GM11168 (cell line): ENCODE data around the gene GMIP.
"Not testable (repeated sequence)": the region's sequence is repeated elsewhere in the genome, so short reads cannot be mapped to it uniquely, and the experiment has no call there.

Experiments
- in situ Hi-C: fragments of 300-500 bp; cut with MboI; formaldehyde crosslinking; loops from one replicate; pipeline ENCODE4 v1.12.0; 2022; ENCODE audit warnings: low sequenced_read_pairs; ENCODE audit not compliant: unreplicated experiment

Gene GMIP

DNA sequence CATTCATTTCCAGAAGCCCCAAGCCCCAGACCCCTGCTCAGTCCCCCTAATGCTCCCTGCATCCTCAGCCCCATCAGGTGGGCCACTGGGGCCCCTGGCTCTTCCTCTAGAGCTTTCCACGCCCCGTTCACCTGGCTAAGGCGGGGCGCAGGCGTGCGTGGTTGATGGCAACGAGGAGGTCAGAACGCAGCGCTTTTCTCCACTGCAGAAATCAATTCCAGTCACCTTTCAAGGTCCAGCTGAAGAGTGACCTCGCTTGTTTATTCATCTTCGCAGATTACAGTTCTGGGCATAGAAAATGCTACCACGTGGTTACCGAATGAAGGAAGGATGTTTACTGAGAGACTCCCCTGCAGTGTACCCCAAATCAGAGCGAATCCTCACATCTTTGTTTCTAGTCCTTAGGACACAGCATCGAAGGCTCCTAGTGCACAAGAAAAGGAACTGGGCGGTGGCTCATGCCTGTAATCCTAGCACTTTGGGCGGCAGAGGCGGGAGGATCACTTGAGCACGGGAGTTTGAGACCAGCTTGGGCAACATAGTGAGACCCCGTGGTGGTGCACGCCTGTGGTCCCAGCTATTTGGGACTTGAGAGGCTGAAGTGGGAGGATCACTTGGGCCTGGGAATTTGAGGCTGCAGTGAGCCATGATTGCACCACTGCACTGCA is 24.1 kb downstream of the GMIP start:
- in situ Hi-C loops: no loop called here

- in situ Hi-C loops: no loop called here
These were observed 25.0 kb downstream of the GMIP start, which contains the start of gene PBX4 for GRCh38 chr19:19618219-19619051. PBX4 (minus strand) TSS chr19:19618687; CDS start chr19:19618629, 58 bp downstream.

- in situ Hi-C loops: no loop called here
These were observed 28.4 kb downstream of the GMIP start for GRCh38 chr19:19615086-19615485.

DNA sequence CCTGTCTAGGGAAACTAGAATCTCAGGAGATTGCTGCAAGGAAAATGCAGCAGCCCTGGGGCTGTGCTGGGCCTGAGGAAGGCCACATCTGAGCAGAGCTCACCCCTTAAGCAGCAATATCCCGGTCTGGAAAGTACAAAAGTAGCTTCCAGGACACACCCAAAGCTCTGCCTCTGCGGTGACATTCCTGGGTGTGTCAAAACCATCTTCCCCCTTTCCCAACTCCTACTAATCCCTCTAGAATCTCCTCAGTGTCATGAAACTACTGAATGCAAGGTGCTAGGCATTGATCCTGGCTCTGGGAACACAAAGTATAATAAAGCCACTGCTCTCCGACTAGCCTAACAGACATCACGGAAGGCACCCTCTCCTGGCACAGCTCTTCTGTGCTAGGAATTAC is 30.0 kb downstream of the GMIP start:
- in situ Hi-C loops: no loop called here

- in situ Hi-C loops: no loop called here
These were observed 32.9 kb downstream of the GMIP start for GRCh38 chr19:19610376-19611202.

DNA sequence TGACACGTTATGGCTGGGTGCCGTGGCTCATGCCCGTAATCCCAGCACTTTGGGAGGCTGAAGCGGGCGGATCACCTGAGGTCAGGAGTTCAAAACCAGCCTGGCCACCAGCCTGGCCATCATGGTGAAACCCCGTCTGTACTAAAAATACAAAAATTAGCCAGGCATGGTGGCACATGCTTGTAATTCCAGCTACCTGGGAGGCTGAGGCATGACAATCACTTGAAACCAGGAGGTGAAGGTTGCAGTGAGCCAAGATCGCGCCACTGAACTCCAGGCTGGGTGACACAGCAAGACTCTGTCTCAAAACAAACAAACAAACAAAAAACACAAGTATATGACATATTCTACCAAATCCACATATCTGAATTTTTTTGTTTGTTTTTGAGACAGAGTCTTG is 36.8 kb downstream of the GMIP start:
- in situ Hi-C loops: not testable (repeated sequence)

DNA sequence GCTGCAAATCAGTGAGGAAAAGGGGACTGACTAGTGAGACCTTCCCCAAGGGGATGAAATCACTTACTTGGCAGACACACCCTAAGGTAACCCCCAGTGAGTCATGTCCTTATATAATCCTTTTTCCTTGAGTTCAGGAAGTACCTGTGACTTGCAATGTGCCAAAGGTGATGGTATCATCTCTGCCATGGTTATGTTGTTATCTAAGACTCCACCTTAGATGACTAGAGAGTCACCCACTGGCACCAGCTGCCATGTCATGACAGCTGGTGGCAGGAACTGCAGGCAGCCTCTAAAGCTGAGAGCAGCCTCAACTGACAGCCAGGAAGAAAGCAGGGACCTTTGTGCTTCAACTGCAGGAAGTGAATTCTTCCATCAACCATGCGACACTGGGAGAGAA is 37.4 kb downstream of the GMIP start:
- in situ Hi-C loops: no loop called here

DNA sequence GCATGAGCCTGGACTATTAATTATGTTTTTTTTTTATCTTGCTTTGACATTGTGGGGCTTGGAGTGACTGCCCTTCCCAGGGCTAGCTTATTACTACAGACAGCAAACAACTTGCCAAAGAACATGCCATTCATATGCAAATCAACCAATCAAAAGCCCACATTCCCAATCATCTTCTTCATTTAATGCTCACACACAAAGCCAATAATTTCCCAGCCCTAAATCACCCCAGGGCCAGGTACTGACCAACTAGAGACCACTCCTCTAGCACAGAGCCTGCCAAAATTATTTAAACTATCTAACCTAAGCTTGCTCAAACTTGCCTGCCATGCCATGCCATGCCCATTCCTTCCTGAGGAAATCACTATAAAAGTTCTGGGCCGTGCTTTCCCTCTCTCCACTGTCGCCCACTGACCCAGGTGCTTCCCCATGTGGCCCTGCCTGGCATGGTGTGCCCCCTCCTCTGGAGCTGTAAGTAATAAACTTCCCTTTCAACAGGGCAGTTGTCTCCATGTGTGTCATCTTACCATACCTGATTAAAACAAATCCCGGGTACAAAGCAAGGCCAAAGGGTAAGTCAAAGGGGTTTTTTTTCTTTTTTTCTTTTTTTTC is 40.6 kb downstream of the GMIP start:
- in situ Hi-C loops: no loop called here

GRCh38 chr19:19602136-19602712 is 41.2 kb downstream of the GMIP start:
- in situ Hi-C loops: no loop called here

DNA sequence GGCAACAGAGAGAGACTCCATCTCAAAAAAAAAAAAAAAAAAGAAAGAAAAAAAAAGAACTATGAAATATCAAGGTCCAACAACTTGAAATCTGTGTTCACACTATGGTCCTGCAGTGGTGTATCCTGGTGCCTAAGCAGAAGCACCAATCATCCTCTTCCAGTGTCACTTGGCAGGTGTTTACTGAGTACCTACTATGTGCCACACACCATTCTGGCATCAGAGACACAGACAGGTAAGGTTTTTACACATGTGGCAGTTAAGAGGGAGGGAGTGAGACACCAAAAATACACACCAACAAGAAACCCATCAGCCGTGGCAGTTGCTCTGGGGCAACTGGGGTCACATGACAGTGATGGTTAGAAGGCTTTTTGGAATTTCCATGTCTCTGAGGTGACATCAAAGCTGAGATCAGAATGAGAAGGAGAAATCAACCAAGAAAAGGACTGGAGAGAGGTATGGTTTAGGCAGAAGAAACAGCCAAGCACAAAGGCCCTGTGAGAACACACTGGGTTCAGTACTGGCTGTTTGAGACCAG is 42.6 kb downstream of the GMIP start:
- in situ Hi-C loops: no loop called here

GRCh38 chr19:19598728-19599451 is 44.6 kb downstream of the GMIP start:
- in situ Hi-C loops: not testable (repeated sequence)

GRCh38 chr19:19597809-19598306 is 45.6 kb downstream of the GMIP start:
- in situ Hi-C loops: no loop called here

- in situ Hi-C loops: no loop called here
These were observed 48.2 kb downstream of the GMIP start for GRCh38 chr19:19595171-19595701.

DNA sequence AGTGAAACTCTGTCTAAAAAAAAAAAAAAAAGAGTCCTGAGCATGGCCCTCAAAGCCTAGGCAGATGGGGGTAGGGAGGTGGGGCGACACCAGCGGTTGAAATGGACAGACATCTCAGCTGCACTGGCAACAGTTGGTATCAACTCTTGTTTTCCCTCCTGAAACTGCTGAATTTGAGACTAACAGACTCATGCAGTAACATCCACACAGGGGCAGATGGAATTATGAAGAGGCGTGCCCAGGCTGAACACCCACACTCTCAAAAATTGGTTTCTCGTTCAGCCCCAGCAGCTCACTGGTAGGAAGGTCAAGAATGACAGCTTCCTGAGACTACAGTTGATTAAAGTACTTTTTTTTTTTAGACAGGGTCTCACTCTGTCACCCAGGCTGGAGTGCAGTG is 49.1 kb downstream of the GMIP start:
- in situ Hi-C loops: no loop called here

GRCh38 chr19:19592690-19593089 is 50.8 kb downstream of the GMIP start:
- in situ Hi-C loops: no loop called here

- in situ Hi-C loops: no loop called here
These were observed 52.2 kb downstream of the GMIP start for GRCh38 chr19:19591133-19591825.

- in situ Hi-C loops: no loop called here
These were observed 54.9 kb downstream of the GMIP start for GRCh38 chr19:19588546-19588945.

GRCh38 chr19:19587771-19588170 is 55.7 kb downstream of the GMIP start:
- in situ Hi-C loops: no loop called here
